Smooth muscle cell of the brain vasculature (primary cell): ENCODE data around the gene TCF12.

Experiments used
- DNase-seq: peaks from one replicate; pipeline ENCODE4 v3.0.0-alpha.2; 2012; ENCODE audit warnings: low read depth, low spot score

Gene TCF12

DNA sequence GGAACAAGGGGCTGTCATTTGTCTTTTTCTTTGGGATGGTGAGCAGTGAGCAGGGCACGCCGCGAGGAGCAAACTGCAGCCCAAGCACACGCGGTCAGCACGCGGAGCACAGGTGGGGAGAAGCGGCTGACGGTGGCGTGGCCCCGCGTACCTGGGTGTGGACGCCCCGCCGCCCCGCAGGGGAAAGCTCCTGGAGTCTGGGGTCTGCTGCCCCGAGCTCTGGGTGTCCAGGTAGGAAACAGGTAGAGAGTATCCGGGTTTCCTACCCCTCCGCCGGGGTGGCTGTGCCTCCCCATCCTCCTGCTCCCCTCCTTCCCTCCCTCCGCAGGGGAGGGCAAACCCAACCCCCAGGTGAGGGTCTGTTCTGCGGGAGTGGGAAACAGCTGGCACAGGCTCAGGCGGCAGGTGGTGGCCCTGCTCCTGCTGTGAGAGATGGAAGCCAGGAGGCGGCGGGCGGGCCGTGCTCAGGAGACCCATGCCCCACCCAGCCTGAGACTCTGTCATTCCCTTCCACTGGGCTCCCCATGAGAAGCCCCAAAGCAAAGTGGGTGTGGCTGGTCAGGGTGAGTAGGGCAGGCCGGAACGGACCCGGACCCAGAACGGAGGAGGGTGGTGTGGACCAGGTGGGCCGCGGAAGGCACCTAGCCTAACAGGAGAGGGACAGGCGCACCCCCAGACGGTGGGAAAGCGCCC lies 400.9 kb downstream of the TCF12 start:
- no peak for DNase-seq

DNA sequence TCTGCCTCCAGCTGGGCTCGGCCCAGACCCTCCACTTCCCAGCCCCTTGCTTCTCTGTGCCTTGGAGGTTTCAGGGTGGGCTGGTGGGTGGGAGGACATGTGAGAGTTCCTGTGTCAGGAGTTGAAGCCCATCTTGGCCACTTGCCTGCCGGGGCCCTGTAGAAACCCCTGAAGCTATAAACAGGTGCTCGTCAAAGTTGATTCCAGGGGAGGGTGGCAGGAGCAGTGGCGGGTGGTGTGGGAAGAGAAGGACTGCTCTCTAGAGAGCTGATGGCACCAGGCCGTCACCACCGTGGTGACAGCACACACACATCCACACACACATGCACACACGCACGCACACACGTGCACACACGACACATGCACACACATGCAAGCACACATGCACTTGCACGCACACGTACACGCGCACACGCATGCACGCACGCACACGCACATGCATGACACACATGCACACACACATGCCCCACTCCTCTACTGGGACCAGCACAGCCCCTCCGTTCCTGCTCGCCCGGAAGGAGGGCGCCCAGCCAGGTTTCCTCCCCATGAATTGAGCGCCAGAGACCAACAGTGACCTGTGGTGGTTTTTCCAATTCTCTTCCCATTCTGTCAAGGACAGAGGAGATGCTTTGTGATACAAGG lies 401.6 kb downstream of the TCF12 start:
- DNase-seq: no peak

DNA sequence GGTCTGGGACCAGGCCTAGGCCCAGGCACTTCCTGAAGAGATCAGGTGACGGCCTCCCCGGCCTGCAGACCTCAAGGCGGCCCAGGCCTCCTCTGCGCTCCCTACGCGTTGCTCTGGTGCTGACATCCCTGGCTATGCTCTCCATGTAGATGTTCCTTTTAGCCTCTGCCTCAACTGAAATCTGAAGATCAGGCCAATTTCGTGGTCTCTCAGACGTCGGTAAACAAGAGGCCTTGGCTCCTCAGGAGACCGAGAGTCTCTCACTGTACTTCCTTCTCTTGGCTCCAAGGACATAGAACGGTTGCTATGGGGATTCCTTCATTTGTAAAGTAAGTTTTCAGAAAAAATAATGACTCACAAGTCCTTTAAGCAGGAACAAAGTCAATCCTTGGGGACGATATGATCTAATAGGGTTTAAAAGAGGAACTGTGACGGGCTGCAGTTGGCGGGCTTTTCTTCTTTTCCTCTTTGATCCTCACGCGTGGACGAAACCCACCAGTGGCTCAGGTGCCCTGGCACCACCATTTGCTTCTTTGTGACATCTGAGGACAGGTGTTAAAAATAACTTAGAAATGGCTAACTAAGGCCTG lies 402.3 kb downstream of the TCF12 start:
- DNase-seq: peak; percentile 61

DNA sequence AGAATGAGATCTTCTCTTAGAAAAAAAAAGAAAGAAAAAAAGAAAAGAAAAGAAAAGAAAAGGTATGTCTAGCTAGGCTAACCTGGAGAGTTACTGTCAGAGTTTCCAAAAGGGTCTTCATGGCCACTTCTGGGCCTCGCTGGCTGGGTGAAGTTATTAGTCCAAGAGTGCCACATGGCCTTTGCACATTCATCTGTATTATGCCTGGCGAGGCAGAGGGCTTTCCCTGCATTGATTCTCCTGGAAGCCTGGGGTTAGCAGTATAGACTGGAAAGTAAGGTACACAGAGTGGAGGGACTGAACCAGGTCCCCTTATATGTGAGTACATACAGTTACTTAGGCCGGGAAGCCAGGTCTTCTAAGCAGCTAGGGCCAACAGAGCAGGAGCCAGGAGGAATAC lies 403.0 kb downstream of the TCF12 start:
- no peak for DNase-seq

DNA sequence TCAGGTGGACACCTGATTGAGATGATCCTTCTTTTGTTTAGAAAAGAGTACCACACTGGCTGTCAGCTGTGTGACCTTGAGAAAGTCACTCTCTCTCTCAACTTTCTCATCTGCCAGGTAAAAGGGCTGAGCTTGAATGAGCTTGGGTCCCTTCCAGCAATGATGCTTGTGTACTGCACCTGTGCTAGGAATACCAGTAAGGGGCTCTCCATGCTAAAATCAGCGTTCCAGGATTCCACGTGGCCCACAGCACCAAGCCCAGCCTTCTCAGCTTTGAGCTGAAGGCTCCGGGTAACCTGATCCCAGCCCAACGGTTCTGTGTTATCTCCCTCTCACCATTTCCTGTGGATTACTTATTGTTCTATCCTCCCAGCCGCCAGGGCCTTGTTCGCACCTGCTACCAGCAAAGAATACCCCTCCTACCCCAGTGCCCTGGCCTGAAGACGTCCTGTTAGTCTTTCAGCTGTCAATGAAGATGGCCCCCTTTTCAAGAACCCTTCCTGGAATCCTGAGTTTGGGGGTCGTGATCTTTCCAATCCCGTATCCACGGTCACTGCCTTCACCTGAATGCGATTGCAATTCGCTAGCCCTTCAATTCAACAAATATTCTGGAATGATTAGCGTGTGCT lies 403.6 kb downstream of the TCF12 start:
- no peak for DNase-seq

DNA sequence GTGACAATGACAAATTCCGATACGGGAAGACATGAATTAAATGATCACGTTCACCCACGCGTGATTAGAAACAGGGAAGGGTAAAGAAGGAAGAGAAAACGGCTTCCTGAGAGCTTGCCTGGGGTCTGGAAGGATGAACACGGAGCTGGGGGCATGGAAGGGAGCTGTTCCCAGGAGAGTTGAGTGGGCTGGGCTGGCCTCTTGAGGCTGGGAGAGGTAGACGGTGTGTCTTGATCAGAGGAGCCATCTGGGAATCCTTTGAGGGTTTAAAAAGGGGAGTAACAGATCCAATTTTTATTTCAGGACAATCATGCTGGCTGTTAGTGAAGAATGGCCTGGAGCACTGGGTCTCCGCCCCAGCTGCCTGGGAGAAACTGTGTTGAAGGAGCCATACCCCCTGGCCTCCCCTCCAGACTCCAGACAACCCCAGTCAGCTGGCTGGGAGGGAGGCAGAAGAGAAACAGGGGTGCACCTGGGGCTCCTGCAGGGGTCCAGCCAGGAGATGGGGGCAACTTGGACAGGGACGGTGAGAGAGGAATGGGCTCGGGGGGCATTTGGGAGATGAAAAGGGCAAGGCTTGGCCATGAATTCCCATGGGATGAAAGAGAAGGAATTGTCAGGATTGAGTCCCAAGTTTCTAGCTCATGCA lies 404.3 kb downstream of the TCF12 start:
- no peak for DNase-seq

DNA sequence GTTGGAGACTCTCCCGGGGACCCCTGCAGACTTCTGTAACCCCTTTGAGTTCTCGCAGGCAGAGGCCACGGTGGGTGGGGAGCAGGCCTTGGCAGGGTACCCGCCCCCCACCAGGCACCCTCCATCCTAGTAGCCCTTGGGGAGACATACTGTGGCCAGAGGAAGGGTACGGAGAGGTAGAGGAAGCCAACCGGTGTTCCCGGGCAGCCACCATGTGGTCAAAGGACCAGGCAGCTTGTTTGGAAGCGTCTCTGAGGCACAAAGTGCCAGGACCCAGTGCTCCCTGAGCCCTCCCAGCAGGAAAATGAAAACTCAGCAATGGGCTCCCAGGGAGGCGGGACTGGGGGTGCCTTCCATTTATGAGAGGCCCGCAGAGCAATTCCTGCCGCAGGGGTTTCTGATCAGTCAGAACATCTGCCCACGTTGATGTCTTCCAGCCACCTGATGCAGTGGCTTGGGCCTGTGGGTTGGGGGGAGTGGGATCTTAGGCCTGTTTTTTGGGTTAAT lies 404.9 kb downstream of the TCF12 start:
- no peak for DNase-seq

DNA sequence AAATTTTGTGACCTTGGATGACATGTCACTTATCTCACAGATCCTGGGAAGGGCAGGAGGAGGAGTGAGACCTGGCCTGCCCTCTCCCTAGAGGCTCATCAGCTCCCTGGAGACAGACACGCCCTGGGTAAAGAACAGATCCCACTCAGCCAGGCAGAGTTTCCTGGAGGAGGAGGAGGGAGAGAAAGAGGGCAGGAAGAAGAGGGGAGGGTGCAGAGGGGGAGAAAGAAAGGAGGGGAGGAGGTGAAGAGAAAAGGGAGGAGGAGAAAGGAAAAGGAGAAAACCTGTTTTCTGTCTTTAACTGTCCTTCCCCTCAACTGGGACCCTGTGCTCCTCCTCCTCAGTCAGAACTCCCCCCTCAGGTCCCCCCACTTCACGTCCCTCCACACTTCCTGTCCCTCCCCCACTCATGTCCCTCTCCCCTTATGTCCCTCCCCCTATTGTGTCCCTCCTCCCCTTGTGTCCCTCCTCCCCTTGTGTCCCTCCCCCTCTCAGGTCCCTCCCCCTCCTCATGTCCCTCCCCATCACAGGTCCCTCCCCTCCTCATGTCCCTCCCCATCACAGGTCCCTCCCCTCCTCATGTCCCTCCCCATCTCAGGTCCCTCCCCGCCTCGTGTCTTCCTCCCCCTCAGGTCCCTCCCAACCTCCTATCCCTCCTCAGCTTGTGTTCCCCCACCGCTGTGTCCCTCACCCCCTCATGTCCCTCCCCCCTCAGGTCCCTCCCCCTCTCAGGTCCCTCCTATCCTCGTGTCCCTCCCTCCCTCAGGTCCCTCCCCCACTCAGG lies 405.6 kb downstream of the TCF12 start:
- no peak for DNase-seq

DNA sequence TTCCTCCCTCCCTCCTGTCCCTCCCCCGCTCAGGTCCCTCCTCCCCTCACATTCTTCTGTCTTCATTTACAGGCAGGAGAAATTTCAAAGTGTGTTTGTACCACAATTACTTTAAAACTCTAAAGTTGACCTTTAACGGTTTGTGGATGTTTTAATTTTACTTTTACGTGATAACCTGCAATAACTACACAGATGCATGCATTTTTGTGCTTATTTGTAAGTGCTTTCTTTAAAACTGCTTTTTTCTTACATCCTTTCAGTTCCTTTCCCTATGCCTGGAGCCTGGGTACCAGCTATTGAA lies 406.1 kb downstream of the TCF12 start:
- DNase-seq: no peak

DNA sequence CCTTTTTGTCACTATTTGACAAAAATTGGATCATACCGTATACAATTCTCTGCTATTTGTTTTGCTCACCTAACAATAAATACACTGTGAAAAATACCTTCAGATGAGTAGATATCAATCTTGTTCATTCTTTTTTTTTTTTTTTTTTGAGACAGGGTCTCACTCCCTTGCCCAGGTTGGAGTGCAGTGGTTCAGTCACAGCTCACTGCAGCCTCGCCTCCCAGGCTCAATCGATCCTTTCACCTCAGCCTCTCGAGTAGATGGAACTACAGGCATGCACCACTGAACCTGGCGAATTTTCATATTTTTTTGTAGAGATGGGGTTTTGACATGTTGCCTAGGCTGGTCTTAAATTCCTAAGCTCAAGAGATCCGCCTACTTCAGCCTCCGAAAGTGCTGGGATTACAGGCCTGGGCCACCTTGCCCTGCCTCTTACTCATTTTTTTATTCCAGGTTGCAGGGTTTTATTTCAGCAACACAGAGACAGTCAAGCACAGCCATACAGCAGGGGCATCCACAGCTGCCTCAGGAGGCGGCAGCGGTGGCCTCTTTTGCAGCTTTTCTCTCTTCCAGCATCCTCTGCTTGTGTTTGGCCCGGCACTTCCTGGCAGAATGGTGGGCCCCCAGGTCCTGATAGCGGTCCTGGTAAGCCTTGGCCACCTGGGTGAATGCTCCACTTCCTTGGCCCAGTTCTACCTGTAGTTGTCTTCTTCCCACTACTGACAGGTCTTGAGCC lies 406.7 kb downstream of the TCF12 start:
- DNase-seq: no peak

DNA sequence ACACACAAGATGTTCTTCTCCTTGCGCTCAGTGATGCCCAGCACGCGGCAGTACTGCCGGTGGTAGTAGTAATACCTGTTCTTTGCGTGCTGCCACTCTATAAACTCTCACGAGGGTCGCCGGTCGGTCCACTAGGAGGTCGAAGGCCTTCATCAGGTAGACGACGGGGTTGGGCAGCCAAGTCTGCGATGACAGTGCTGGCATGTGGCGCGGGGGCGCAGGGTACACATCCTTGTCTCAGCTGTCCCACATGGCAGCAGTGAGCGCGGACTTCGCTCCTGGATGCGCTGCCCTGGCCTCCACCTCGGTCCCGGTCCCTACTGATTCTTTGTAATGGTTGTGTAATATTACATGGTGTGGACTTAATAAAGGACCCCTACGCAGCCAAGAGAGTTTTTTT lies 407.8 kb downstream of the TCF12 start:
- DNase-seq: no peak

DNA sequence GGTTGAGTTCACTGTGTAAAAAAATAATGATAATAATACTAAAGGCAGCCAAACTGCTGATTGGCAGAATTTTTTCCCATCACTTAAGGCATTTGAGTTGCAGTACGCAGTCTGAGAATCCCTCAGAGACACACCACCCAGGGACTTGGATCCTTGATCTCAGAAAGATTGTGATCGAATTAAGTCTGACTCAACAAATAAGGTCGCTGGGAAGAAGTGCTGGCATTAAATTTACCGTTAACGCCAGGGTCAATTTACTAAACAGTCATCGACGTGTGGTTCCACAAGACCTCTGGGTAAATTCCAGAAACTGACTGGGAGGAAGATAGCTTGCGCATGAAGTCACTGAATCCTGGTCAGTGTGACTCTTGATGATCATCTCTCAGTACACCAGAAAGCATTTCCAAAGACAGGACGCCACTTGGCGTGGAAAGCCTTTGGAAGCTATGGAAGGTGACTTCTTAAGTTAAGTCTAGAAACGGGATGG lies 409.6 kb downstream of the TCF12 start:
- DNase-seq: no peak

DNA sequence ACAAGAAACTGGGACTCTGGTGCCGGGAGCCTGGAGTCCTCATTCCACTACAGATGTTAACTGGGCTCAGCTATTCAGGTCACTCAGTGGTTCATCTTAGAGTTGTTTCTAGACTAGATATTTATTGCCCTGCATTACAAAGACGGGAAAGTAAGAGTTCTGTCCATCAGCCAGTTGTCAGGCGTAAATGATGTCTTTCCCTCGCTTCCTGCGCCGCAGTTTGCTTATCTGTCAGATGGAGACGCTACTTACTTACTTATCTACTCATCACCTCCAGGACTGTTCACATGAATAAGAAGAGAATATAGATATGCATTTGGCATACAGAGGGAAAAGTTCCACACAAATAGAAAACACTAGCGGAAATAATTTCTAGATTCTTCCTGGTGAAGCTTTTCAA lies 410.0 kb downstream of the TCF12 start:
- DNase-seq: no peak

DNA sequence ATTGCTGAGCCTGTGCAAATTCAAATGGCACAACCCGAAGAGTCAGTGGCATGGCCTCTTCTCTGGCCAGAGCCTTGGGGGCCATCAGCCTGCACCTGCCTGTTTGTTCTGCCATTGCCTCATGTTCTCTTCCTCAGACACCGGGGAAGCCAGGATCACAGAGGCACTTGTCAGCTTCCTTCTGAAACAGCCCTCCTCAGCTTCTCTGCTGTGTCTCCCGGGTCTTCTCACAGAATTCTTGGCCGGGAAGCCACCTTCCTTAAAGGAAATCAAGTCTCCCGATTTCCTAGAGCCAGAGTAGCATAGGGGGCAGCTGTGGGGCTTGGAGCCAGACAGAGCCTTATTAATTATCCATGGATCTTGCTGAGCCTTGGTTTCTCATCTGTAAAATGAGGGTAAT lies 410.5 kb downstream of the TCF12 start:
- no peak for DNase-seq

DNA sequence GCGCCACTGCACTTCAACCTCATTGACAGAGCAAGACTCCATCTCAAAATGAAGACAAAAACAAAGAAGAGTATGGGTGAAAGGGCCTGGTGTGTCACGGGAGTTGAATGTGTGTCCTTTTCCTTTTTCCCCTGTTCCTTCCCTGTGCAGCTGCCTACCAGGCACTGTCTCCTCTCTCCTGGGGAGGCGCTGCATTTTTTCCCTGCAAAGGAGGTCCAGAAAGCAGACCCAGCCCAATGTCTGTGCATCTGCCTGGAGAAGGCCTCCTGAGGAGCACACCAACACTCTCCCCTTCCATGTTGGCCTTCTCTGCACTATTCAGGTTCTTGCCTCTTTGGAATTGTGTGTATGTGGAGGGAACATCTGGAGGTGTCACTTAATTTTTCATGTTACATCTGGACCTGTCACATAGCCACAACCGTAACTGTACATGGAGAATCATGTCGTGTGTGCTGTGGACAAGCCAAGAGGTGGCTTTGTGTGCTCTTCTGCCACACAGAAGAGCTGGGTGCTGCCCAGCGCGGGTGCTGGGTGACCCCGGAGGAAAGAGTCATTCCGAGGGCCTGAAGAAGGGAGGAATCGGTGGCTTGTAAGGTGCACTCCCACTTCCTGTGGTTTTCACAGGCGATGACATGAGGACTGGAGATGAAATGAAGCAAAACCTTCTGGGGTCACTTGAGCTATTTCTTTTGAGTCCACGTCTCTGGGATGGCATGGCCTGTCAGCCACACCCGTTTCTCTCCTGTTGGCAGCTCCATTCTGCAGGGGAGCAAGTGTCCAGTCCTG lies 411.3 kb downstream of the TCF12 start:
- no peak for DNase-seq

DNA sequence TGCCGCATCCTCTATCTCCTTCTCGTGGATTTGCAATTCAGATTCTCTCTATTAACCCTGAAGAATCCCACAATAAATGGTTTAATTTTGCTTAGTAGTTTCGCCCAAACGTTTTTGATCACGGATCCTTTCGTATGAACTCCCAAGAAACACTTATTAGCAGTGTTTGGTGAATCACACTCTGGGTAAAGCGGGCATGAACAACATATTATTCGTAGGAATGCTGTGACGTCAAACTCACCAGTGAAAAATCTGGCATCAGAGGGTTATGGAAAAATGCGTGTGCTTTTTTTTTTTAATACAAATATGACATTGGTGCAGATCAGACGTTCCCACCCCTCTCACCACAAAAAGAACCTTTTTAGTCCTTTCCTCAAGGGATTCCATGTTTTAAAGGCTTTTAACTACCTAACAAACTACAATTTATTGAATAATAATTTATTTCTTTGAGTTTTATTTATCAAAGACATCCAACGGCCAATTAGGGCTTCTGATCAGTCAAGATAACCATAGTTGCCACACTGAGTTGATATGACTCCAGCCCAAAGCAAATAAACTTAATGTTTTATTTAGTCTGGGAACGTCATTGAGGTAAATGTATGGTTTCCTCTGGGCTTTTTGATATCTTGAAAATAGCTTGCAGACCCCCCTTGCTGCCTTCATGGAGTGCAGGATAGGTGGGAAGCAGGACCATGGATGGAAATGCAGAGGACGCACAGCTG lies 412.3 kb downstream of the TCF12 start:
- no peak for DNase-seq

DNA sequence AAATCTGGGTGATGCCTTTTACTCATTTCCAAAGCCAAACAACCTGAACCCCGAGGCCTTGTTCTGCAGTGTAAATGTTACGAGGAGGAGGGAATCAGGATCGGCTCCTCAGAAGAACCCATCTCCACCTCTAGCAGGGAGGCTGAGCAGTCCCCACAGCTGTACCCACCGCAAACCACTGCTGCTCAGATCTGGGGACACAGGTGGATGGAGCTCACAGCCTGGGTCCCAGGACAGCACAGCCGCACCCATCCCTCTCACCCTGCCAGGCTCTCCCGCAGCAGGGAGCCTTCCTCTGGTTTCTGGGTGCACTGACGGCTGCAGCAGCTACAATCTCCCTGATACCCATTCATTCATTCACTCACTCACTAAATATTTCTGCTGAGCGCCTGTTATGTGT lies 413.9 kb downstream of the TCF12 start:
- DNase-seq: no peak

DNA sequence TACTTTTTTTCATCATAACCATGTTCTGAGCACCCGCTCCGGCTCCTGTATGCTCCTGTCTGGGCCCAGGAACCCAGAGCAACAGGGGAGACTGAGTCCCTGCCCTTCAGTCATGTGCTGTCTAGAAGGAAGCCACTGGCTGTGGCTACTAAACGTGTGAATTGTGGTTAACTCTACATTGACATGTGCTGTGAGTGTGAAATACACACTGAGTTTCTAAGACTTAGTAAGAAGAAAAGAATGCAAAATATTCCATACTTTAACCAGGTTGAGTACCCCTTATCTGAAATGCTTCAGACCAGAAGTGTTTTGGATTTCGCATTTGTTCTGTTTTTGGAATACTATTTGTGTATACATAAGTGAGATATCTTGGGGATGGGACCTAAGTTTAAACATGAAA lies 415.0 kb downstream of the TCF12 start:
- DNase-seq: no peak

DNA sequence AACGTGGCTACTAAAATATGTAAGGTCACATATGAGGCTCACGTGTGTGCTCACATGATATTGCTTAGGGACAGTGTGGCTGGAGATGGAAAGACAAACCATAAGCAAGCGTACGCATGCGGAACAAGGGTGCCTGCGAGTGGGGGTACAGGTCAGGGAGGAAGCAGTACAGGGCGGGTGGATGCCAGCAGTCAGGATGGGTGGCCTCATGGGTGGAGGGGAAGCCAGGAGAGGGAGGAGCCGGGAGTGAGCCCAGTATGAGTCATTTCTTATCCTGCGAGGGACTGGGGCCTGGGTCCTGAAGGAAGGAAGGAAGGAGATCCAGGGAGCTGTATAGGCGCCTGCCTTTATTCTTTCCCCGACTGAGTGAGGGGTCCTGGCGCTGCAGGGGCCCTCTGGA lies 415.8 kb downstream of the TCF12 start:
- DNase-seq: no peak
